Right lobe of liver (tissue), 6 donors: ENCODE measurements around the gene KLHL40. TPM values are rescaled to one million over a fixed set of nuclear protein-coding genes. Genes with fewer than 3 reads are reported as not detected.

Experiments used
- ATAC-seq, 4 donors: fragments of 200-7000 bp; cut with Tn5 transposase; one replicate each; pipeline ENCODE4 v1.9.1; 2020; ENCODE audit warnings: mild to moderate bottlenecking in 4 of 4, moderate library complexity in 4 of 4
- DNase-seq, 3 donors: peaks; one replicate each; pipeline ENCODE4 v3.0.0-alpha.2; 2020
- H3K27ac ChIP-seq, 3 donors: fragments of 200-600 bp; one replicate each; pipeline ENCODE4 v1.8.0; 2022
- H3K27me3 ChIP-seq, 2 donors: fragments of 200-600 bp; one replicate each; pipeline ENCODE4 v1.8.0; 2022
- H3K36me3 ChIP-seq, 4 donors: fragments of 200-600 bp; sonication (generic) in 1 of 4; one replicate each; pipeline versions ENCODE4 v1.5.1 to v1.8.0; 2017 to 2022; ENCODE audit warnings: control low read depth in 1 of 4
- H3K4me1 ChIP-seq, 4 donors: fragments of 200-600 bp; sonication (generic) in 1 of 4; one replicate each; pipeline versions ENCODE4 v1.5.1 to v1.8.0; 2017 to 2022; ENCODE audit warnings: control low read depth in 1 of 4
- H3K4me3 ChIP-seq, 3 donors: fragments of 200-600 bp; one replicate each; pipeline ENCODE4 v1.8.0; 2022
- H3K9me3 ChIP-seq, 4 donors: fragments of 200-600 bp; sonication (generic) in 1 of 4; one replicate each; pipeline versions ENCODE4 v1.5.1 to v1.8.0; 2017 to 2022; ENCODE audit warnings: control low read depth in 1 of 4
- POLR2A ChIP-seq: fragments of 450-650 bp; IDR thresholded peaks from one replicate; pipeline ENCODE4 v1.6.1; 2017; ENCODE audit warnings: antibody characterized with exemption, mild to moderate bottlenecking
- WGBS: methylation state at CpG from one replicate; pipeline ENCODE4 v1.1.6; 2018; ENCODE audit warnings: low coverage, low lambda C conversion rate; ENCODE audit not compliant: insufficient coverage; ENCODE audit errors: missing lambda C conversion rate; 5-methylcytosine and 5-hydroxymethylcytosine counted together
- intact Hi-C, 2 donors: fragments of 100-400 bp; cut with DNase I; formaldehyde crosslinking; loops; one replicate each; pipeline versions ENCODE4 v1.11.2 to v1.14.1; 2022
- total RNA-seq, 6 experiments: library from RNA; depleted of rRNA in 2 of 6; stranded (reverse); fragments of >200 nt in 2 of 6; fragmentation: NEBNext Ultra II Directional in 3 of 6; extraction: Animal tissue kit (Norgen Biotek cat#: 25700) in 3 of 6; gene quantifications; one replicate each; pipeline versions ENCODE4 v1.1.0 to v1.2.4, GENCODE V29; 2016 to 2023
- TF ChIP-seq, protein P1 (sequence below), 4 donors: fragments of 200-600 bp in 3 of 4; fragments of 450-650 bp in 1 of 4; IDR thresholded peaks; one replicate each; pipeline versions ENCODE4 v1.5.1 to v1.8.0; 2016 to 2022; ENCODE audit warnings: antibody characterized with exemption in 4 of 4, mild to moderate bottlenecking in 2 of 4
- donor health status: DM: no; HTN: yes; CAD: no.
- donor health status: DM: no; HTN: no; CAD: no.
- donor health status: DM: no; HTN: no; CAD: no.
- donor health status: DM: no; HTN: yes; CAD: no.
- donor health status: DM: no; HTN: yes; CAD: no.

Gene KLHL40
- total RNA-seq, 6 experiments from 2014 or later = 0.19 to 0.68 TPM; not detected in 4

DNA sequence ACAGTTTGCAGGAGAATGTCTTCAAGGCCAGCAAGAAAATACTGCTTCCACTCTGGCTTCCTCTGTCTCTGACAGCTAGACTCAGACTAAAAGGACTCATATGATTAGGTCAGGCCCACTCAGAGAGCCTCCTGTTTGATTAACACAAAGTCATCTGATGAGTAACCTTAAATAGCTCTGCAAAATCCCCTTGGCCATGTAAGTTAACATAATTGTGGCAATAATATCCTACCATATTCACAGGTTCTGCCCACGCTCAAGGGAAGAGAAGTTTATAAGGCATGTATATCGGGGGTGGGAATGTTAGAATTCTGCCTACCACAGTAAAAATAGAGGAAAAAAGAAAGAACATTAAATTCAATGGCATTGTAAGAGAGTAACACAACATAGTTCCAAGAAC is 37.9 kb downstream of the KLHL40 start:
- ATAC-seq (no peak), DNase-seq (no peak)
- TF ChIP-seq POLR2A = no peak
- TF ChIP-seq, protein P1, sequence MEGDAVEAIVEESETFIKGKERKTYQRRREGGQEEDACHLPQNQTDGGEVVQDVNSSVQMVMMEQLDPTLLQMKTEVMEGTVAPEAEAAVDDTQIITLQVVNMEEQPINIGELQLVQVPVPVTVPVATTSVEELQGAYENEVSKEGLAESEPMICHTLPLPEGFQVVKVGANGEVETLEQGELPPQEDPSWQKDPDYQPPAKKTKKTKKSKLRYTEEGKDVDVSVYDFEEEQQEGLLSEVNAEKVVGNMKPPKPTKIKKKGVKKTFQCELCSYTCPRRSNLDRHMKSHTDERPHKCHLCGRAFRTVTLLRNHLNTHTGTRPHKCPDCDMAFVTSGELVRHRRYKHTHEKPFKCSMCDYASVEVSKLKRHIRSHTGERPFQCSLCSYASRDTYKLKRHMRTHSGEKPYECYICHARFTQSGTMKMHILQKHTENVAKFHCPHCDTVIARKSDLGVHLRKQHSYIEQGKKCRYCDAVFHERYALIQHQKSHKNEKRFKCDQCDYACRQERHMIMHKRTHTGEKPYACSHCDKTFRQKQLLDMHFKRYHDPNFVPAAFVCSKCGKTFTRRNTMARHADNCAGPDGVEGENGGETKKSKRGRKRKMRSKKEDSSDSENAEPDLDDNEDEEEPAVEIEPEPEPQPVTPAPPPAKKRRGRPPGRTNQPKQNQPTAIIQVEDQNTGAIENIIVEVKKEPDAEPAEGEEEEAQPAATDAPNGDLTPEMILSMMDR (IDR thresholded peaks at IDR 0.05) = no peak
- intact Hi-C loops = no loop called here
- Histone ChIP-seq H3K9me3 (no peaks in the 10 kb centered on the region), H3K4me3 (no peak overlapping the region), H3K4me1 (peaks cover 0 to 4% (median 0%) of the 10 kb centered on the region in 4 donors), H3K36me3 (no peaks in the 10 kb centered on the region), H3K27ac (no peak overlapping the region), H3K27me3 (no peaks in the 10 kb centered on the region)
- 88% methylated on average over 2 of the region's 2 CpGs for WGBS

- no peak for ATAC-seq
- H3K27me3 ChIP-seq = no peaks in the 10 kb centered on the region
- H3K36me3 ChIP-seq = no peaks in the 10 kb centered on the region
- intact Hi-C loops = no loop called here
- TF ChIP-seq, protein P1 (IDR thresholded peaks at IDR 0.05) = no peak
- TF ChIP-seq POLR2A = no peak
- peaks cover 0 to 4% (median 0%) of the 10 kb centered on the region in 4 donors for H3K4me1 ChIP-seq
- H3K9me3 ChIP-seq = no peaks in the 10 kb centered on the region
- no peak overlapping the region for H3K27ac ChIP-seq
- no peak for DNase-seq
- 81% methylated on average over 2 of the region's 2 CpGs for WGBS
- no peak overlapping the region for H3K4me3 ChIP-seq
These were observed 40.1 kb downstream of the KLHL40 start for GRCh38 chr3:42725454-42725853.

DNA sequence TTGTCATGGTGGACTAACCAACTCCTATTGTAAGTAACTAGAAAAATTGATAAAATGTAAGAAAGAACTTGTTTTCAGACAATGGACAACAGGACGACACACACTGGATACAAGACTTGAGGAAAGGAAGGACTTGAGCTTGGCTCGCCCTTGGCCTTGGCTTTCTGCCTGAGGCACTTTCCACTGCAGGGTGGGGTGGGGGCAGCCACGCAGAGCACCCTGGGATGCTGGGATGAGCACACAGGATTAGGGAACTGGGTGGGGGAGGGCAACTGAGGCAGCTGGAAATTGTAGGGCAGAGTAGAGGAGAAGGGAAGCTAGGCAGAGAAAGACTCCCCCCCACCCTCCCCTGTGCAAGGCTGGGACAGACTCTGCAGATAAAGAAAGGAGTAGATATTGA is 42.7 kb downstream of the KLHL40 start:
- TF ChIP-seq POLR2A = no peak
- TF ChIP-seq, protein P1 (IDR thresholded peaks at IDR 0.05) = no peak
- ATAC-seq (no peak), DNase-seq (no peak)
- Histone ChIP-seq H3K27ac (no peak overlapping the region), H3K4me3 (no peak overlapping the region), H3K4me1 (no peaks in the 10 kb centered on the region), H3K27me3 (no peaks in the 10 kb centered on the region), H3K36me3 (no peaks in the 10 kb centered on the region), H3K9me3 (no peaks in the 10 kb centered on the region)
- intact Hi-C loops = no loop called here
- 39% methylated on average over 3 of the region's 3 CpGs for WGBS

- TF ChIP-seq, protein P1 (IDR thresholded peaks at IDR 0.05) = no peak
- no peak for TF ChIP-seq POLR2A
- H3K4me3 ChIP-seq = no peak overlapping the region
- no peaks in the 10 kb centered on the region for H3K9me3 ChIP-seq
- WGBS = 68% methylated on average over 2 of the region's 3 CpGs
- no peaks in the 10 kb centered on the region for H3K36me3 ChIP-seq
- ATAC-seq = no peak
- no peaks in the 10 kb centered on the region for H3K27me3 ChIP-seq
- intact Hi-C loops = no loop called here
- no peak for DNase-seq
- no peak overlapping the region for H3K27ac ChIP-seq
- no peaks in the 10 kb centered on the region for H3K4me1 ChIP-seq
These were observed 43.5 kb downstream of the KLHL40 start for GRCh38 chr3:42728668-42729364.
